ENCODE data around the gene CNTNAP2. TPM values are rescaled to one million over a fixed set of nuclear protein-coding genes. Genes with fewer than 3 reads are reported as not detected.

CNTNAP2 gene
- polyA plus RNA-seq, 5 donors = 30.4 to 44.2 (median 39.8) TPM

GRCh38 chr7:148337246-148337965 is 2220.8 kb downstream of the CNTNAP2 start:
- no peak for DNase-seq

DNA sequence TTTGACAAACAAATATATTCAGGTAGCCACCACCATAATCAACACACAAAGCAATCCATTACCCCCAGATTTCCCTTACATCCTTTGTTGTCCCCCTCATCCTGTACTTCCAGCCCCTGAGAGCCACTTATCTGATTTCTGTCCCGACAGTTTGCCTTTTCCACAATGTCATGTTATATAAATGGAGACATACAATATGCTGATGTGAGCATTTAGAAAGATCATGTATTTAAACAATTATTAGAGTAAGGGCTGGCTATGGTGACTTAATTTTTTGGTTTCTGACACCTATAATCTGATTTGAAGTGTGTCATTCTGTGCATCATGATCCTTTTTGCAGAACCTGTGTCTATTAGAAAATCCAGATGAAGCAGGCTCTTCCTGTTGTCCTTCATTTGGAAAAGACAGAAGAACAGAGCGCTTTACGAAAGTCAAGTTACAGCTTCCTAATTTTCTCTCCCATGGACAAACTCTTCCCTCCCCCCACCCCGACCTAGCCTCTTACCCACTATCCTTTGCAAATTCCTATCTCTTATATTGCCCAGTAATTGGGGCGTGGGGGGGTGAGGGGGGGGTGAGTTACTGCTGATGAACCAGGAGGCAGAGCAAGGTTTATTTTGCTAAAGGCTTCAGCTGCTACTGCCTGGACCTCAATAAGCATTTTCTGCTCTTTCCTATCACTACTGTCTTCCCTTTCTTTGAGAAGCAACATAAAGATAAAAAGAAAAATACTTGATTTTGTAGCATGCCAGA is 2221.6 kb downstream of the CNTNAP2 start:
- no peak for DNase-seq

GRCh38 chr7:148340438-148341280 is 2224.1 kb downstream of the CNTNAP2 start:
- no peak for DNase-seq

- DNase-seq = no peak
These were observed 2227.8 kb downstream of the CNTNAP2 start for GRCh38 chr7:148344406-148344805.

DNA sequence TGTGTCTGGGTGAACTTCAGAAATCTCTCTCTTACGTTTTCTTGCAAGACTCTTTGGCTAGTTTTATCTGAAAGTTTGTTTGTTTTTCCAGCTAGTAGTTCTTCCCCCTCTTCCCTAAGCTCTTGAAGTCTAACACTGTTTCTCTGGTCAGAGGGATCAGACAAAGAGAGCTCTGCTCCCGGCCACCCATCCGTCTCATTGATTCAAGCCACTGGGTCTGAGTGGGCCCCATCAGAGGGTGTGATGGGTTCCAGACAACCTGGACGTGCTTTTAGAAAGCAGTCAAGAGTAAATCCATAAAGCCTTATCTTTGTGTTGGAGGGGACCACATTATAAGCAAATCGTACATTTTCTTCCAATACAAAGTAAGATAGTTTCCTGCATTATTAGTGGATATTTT is 2231.4 kb downstream of the CNTNAP2 start:
- DNase-seq = no peak

- DNase-seq = no peak
These were observed 2231.9 kb downstream of the CNTNAP2 start for GRCh38 chr7:148348466-148348865.

DNA sequence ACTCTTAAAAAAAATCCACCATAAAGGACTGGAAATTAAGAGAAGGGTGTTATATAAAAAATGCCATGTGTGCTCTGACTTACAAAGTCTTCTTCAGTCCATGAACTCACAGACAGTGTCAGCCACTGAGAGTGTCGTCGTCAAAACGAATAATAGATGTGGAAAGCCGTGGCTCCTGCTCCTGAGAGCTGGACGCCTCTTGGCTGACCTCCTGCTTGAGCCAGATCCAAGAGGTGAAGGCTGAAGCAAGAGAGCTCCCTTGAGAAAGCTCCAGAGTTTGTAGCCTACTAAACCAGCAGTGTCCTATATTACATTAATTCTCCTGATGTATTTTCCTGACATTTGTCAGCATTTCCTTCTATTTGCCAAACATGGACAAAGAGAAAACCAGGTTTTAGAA is 2239.7 kb downstream of the CNTNAP2 start:
- peak; percentile 37 to 48 for DNase-seq

DNA sequence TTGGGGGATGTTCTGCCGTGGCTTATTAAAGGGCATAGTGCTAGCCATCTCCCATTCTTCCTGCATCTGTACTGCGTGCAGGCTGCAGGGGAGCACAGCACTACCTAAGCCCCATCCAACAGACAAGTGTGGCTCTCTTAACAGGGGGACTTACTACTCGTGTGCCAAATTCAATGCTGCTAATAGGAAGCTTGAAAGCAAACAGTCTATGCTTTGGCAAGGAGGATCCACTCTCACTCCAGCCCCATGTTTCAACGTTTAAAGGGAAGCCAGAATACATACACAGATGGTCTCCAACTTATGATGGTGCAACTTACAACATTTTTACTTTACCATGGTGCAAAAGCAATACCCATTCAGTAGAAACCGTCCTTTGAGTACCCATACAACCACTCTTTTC is 2245.9 kb downstream of the CNTNAP2 start:
- DNase-seq = no peak

DNA sequence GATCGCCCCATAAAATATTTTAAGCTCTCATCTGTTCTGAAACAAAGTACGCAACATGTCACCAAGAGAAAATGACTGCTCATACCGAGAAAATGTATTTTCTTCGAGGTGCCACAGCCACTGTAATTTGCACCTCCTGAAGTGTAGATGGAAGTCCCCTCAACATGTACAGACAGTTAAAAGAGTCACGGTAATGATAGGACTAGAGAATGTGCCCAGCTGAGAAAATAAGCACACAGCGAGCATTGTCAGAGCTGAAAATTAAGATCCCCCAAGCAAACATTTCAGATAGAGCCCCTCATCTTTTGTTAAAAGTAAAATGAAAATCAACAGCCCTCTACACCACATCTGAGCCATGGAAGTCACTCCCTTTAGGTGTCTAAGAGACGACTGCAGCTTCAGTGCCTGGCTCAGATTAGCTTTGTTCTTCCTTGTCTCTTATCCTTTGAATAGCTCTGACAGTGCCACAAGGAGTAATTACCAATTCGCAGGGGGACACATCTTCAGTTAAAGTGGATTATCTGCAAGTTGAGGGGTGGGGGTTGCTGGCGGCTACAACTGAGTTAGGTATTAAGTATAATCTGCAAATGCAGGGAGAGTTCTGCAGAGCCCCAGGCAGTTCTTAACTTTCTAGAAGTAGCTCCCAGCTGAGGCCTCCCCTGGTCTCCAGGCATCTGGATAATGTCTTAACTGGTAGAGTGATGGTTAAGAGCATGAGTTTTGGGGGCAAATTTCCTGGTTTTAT is 2251.3 kb downstream of the CNTNAP2 start:
- DNase-seq = no peak

GRCh38 chr7:148368562-148368961 is 2252.0 kb downstream of the CNTNAP2 start:
- DNase-seq = no peak

DNA sequence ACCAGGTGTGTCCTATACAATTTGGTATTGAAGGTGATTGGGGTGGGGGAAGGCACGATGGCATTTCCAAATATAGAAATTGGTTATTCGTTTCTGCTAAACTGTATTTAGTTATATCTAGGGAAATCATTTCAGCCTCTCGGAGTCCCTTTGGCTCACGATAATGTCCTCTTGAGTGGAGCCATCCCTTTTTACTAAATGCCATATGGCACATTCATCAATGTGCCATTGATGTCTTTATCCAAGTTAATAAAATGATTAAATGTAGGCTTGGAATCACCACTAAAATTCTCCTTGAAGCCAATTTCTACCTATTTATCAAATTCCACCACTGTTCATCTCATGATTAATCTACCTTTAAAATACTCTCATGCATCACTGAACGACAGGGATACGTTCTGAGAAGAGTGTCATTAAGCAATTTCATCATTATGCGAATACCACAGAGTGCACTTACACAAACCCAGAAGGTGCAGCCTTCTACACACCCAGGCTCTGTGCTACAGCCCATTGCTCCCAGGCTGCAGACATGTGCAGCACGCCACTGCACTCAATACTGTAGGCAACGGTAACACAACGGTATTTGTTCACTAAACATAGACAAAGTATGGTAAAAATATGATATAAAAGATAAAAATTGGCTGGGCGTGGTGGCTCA is 2254.8 kb downstream of the CNTNAP2 start:
- DNase-seq = no peak

GRCh38 chr7:148374396-148375259 is 2258.0 kb downstream of the CNTNAP2 start:
- DNase-seq = no peak

DNA sequence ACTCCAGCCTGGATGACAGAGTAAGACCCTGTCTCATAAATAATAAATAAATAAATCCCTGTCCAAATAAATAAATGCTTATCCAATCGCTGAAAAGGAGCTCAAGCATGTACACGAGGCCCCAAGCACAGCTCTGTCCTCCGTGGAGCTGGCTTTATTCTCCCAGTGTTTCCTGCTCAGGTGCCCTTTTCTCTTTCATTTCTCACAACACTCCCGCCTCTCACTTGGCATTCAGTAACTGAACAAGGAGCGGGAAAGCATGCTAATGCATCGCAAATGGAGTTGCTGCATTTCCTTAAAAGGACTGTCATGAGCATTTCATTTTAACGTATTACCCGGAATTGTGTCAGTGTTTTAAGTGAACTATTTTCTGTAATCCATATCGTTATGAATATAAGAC is 2263.1 kb downstream of the CNTNAP2 start:
- DNase-seq = no peak

- DNase-seq = no peak
These were observed 2264.2 kb downstream of the CNTNAP2 start for GRCh38 chr7:148380596-148381419.

GRCh38 chr7:148382596-148382995 is 2266.0 kb downstream of the CNTNAP2 start:
- DNase-seq = peak; percentile 38 to 44

DNA sequence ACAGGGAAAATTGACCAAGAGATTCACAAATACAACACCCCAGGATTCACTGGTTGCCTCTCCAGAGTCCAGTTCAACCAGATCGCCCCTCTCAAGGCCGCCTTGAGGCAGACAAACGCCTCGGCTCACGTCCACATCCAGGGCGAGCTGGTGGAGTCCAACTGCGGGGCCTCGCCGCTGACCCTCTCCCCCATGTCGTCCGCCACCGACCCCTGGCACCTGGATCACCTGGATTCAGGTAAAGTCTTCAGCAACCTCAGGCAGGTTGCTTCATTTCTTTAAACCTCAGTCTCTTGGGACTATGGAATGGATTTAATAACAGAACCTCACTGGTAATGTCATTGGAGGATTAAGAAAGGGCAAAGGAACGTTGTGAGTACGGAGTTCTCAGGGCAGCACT is 2267.1 kb downstream of the CNTNAP2 start:
- no peak for DNase-seq

GRCh38 chr7:148385009-148385682 is 2268.5 kb downstream of the CNTNAP2 start:
- no peak for DNase-seq

- no peak for DNase-seq
These were observed 2273.8 kb downstream of the CNTNAP2 start for GRCh38 chr7:148390381-148390780.

GRCh38 chr7:148391591-148391990 is 2275.0 kb downstream of the CNTNAP2 start:
- no peak for DNase-seq

Measured in right lung (tissue), 5 donors.